ENCODE data around the gene NPLOC4. TPM values are rescaled to one million over a fixed set of nuclear protein-coding genes. Genes with fewer than 3 reads are reported as not detected.

NPLOC4 gene
- total RNA-seq, 1 donor from 2014 or later: 93.3 TPM

- no peaks in the 10 kb centered on the region for H3K4me1 Mint-ChIP-seq
- no peak for TF ChIP-seq CTCF (IDR thresholded peaks at IDR 0.05; ENCODE audit: unreplicated experiment)
- peaks cover 8% of the 10 kb centered on the region for H3K27me3 Mint-ChIP-seq (ENCODE audit: low read depth)
- H3K36me3 Mint-ChIP-seq: peaks cover 62% of the 10 kb centered on the region
- no peak for DNase-seq (ENCODE audit: low spot score in 2 of 2, unreplicated experiment in 2 of 2)
- no peak overlapping the region for H3K4me3 Mint-ChIP-seq
- H3K27ac Mint-ChIP-seq: no peak overlapping the region
- no peaks in the 10 kb centered on the region for H3K9me3 Mint-ChIP-seq
Observed at GRCh38 chr17:81581758-81582157, 55.2 kb downstream of the NPLOC4 start.

GRCh38 chr17:81580481-81580880, 56.4 kb downstream of the NPLOC4 start:
- H3K36me3 Mint-ChIP-seq: peaks cover 63% of the 10 kb centered on the region
- no peak for TF ChIP-seq CTCF (IDR thresholded peaks at IDR 0.05; ENCODE audit: unreplicated experiment)
- H3K4me3 Mint-ChIP-seq: no peak overlapping the region
- no peaks in the 10 kb centered on the region for H3K9me3 Mint-ChIP-seq
- H3K27ac Mint-ChIP-seq: no peak overlapping the region
- H3K4me1 Mint-ChIP-seq: no peaks in the 10 kb centered on the region
- DNase-seq (ENCODE audit: low spot score in 2 of 2, unreplicated experiment in 2 of 2): no peak
- H3K27me3 Mint-ChIP-seq (ENCODE audit: low read depth): peaks cover 13% of the 10 kb centered on the region

- Mint-ChIP-seq H3K36me3 (peaks cover 58% of the 10 kb centered on the region), H3K27ac (no peak overlapping the region), H3K4me1 (no peaks in the 10 kb centered on the region), H3K27me3 (ENCODE audit: low read depth) (peaks cover 13% of the 10 kb centered on the region), H3K4me3 (no peak overlapping the region), H3K9me3 (no peaks in the 10 kb centered on the region)
- TF ChIP-seq CTCF (IDR thresholded peaks at IDR 0.05; ENCODE audit: unreplicated experiment): no peak
- DNase-seq (ENCODE audit: low spot score in 2 of 2, unreplicated experiment in 2 of 2): no peak
Observed at GRCh38 chr17:81579821-81580321, 57.0 kb downstream of the NPLOC4 start.

- no peak for TF ChIP-seq CTCF (IDR thresholded peaks at IDR 0.05; ENCODE audit: unreplicated experiment)
- no peak overlapping the region for H3K4me3 Mint-ChIP-seq
- H3K4me1 Mint-ChIP-seq: peaks cover 6% of the 10 kb centered on the region
- no peak overlapping the region for H3K27ac Mint-ChIP-seq
- no peak for DNase-seq (ENCODE audit: low spot score in 2 of 2, unreplicated experiment in 2 of 2)
- no peaks in the 10 kb centered on the region for H3K9me3 Mint-ChIP-seq
- peaks cover 13% of the 10 kb centered on the region for H3K27me3 Mint-ChIP-seq (ENCODE audit: low read depth)
- H3K36me3 Mint-ChIP-seq: peaks cover 57% of the 10 kb centered on the region
Observed at GRCh38 chr17:81579298-81579697, 57.6 kb downstream of the NPLOC4 start.

- no peak overlapping the region for H3K4me3 Mint-ChIP-seq
- H3K27ac Mint-ChIP-seq: no peak overlapping the region
- H3K27me3 Mint-ChIP-seq (ENCODE audit: low read depth): peaks cover 13% of the 10 kb centered on the region
- no peak for TF ChIP-seq CTCF (IDR thresholded peaks at IDR 0.05; ENCODE audit: unreplicated experiment)
- peaks cover 12% of the 10 kb centered on the region for H3K4me1 Mint-ChIP-seq
- no peaks in the 10 kb centered on the region for H3K9me3 Mint-ChIP-seq
- DNase-seq (ENCODE audit: low spot score in 2 of 2, unreplicated experiment in 2 of 2): no peak
- H3K36me3 Mint-ChIP-seq: peaks cover 51% of the 10 kb centered on the region
Observed at GRCh38 chr17:81578561-81579225, 58.2 kb downstream of the NPLOC4 start.

All from mesothelial cell of epicardium (in vitro differentiated cells).